A549 (cell line): ENCODE data around the gene MTFMT. TPM values are rescaled to one million over a fixed set of nuclear protein-coding genes. Genes with fewer than 3 reads are reported as not detected.

Source experiments
- ATAC-seq, 2 experiments: fragments of 200-7000 bp in 1 of 2; fragments of >200 bp in 1 of 2; cut with Nextera tagmentation in 1 of 2; cut with Tn5 transposase in 1 of 2; 3 replicates each; pipeline versions ENCODE4 v1.8.0 to v1.9.1; 2018 to 2020; ENCODE audit warnings: mild to moderate bottlenecking in 1 of 2, moderate library complexity in 1 of 2
- CTCF ChIA-PET: fragments of 300-600 bp; sonication (Branson Sonifier 250); formaldehyde crosslinking; extraction: SDS; loops from one replicate; lab custom pipeline; 2021; ENCODE audit warnings: antibody characterized with exemption, inconsistent platforms; lab: Yijun Ruan, JAX
- POLR2A ChIA-PET: fragments of 350-600 bp; formaldehyde crosslinking; extraction: SDS; loops from one replicate; lab custom pipeline; 2021; ENCODE audit warnings: antibody characterized with exemption, inconsistent platforms; lab: Yijun Ruan, JAX
- DNase-seq, 2 experiments: peaks; one replicate each; pipeline versions ENCODE4 v3.0.0 to v3.0.0-alpha.2; 2011 to 2016; ENCODE audit warnings: low read depth in 1 of 2, low spot score in 1 of 2
- FAIRE-seq: peaks from 2 replicates; lab custom pipeline; 2011; peaks lifted over from hg19 to GRCh38; lab: Jason Lieb, UNC
- H3K27ac ChIP-seq, 2 experiments: fragments of >200 bp; sonication (Bioruptor Twin); formaldehyde crosslinking; 3 replicates each; pipeline ENCODE4 v1.5.1; 2016 to 2017
- H3K4me1 ChIP-seq: fragments of >200 bp; sonication (Bioruptor Twin); formaldehyde crosslinking; 3 replicates; pipeline ENCODE4 v1.6.1; 2016
- H3K4me2 ChIP-seq: fragments of >200 bp; sonication (Bioruptor Twin); formaldehyde crosslinking; 3 replicates; pipeline ENCODE4 v1.6.1; 2016
- H3K4me3 ChIP-seq: fragments of >200 bp; sonication (Bioruptor Twin); formaldehyde crosslinking; 3 replicates; pipeline ENCODE4 v1.5.1; 2016
- H3K9me3 ChIP-seq: fragments of >200 bp; sonication (Bioruptor Twin); formaldehyde crosslinking; 3 replicates; pipeline ENCODE4 v1.6.1; 2016
- CHD2 ChIP-seq: fragments of 150-350 bp; IDR thresholded peaks from 2 replicates; pipeline ENCODE4 v1.6.1; 2014; ENCODE audit warnings: low read length; ENCODE audit not compliant: partially characterized antibody
- FOSL2 ChIP-seq, 2 experiments: fragments of 450-650 bp in 1 of 2; fragments of >200 bp in 1 of 2; sonication (Bioruptor Twin) in 1 of 2; formaldehyde crosslinking; IDR thresholded peaks; 2 replicates each; pipeline versions ENCODE4 v1.5.0 to v1.6.1; 2016 to 2020; ENCODE audit warnings: mild to moderate bottlenecking in 1 of 2, moderate library complexity in 1 of 2
- HOXA7 ChIP-seq: fragments of 250-450 bp; sonication (Bioruptor Pico); IDR thresholded peaks from 2 replicates; pipeline ENCODE4 v1.5.0; 2020; ENCODE audit warnings: mild to moderate bottlenecking, moderate library complexity
- HOXB13 ChIP-seq: fragments of 250-450 bp; sonication (Bioruptor Pico); IDR thresholded peaks from 2 replicates; pipeline ENCODE4 v1.5.0; 2020; ENCODE audit warnings: low read depth, mild to moderate bottlenecking, moderate library complexity
- HOXB5 ChIP-seq: fragments of 250-450 bp; sonication (Bioruptor Pico); IDR thresholded peaks from 2 replicates; pipeline ENCODE4 v1.5.0; 2020; ENCODE audit warnings: mild to moderate bottlenecking, moderate library complexity
- JUN ChIP-seq, 2 experiments: fragments of >200 bp; sonication (Bioruptor Twin); formaldehyde crosslinking; IDR thresholded peaks; 2 replicates in 1 of 2; 3 replicates in 1 of 2; pipeline ENCODE4 v1.6.1; 2016 to 2017
- JUNB ChIP-seq: fragments of >200 bp; sonication (Bioruptor Twin); formaldehyde crosslinking; IDR thresholded peaks from 2 replicates; pipeline ENCODE4 v1.6.1; 2016
- KDM5A ChIP-seq: fragments of 200-600 bp; sonication (generic); IDR thresholded peaks from 2 replicates; pipeline ENCODE4 v1.6.1; 2016; ENCODE audit warnings: antibody characterized with exemption, mild to moderate bottlenecking
- MYC ChIP-seq: IDR thresholded peaks from 2 replicates; pipeline ENCODE4 v1.6.1; 2012; ENCODE audit warnings: mild to moderate bottlenecking, inconsistent platforms, low read length, improper control_type of control experiment, borderline replicate concordance
- POLR2A ChIP-seq: IDR thresholded peaks from 2 replicates; pipeline ENCODE4 v1.6.1; 2012; ENCODE audit warnings: mild to moderate bottlenecking, low read length
- RAD21 ChIP-seq, 2 experiments: fragments of >200 bp in 1 of 2; sonication (Bioruptor Twin) in 1 of 2; formaldehyde crosslinking in 1 of 2; IDR thresholded peaks in 1 of 2; conservative IDR thresholded peaks in 1 of 2; 2 replicates in 1 of 2; 3 replicates in 1 of 2; pipeline ENCODE4 v1.6.1; 2012 to 2018; ENCODE audit warnings: inconsistent platforms in 1 of 2
- SMC3 ChIP-seq: fragments of >200 bp; sonication (Bioruptor Twin); formaldehyde crosslinking; IDR thresholded peaks from 3 replicates; pipeline ENCODE4 v1.6.1; 2018; ENCODE audit warnings: inconsistent platforms
- TP53 ChIP-seq: fragments of 250-450 bp; sonication (Bioruptor Pico); IDR thresholded peaks from 2 replicates; pipeline ENCODE4 v1.5.0; 2021; ENCODE audit warnings: mild to moderate bottlenecking, moderate library complexity
- WGBS: methylation state at CpG from one replicate; pipeline ENCODE4 v1.1.6; 2017; ENCODE audit errors: missing lambda C conversion rate; 5-methylcytosine and 5-hydroxymethylcytosine counted together
- polyA plus RNA-seq, 4 experiments: library from polyadenylated mRNA; depleted of rRNA in 3 of 4; stranded (reverse); fragments of >200 nt; fragmentation: RNase III in 1 of 4; extraction: RNeasy Plus Mini Kit Qiagen cat#74134 plus additional on column Dnase treatment in 1 of 4; gene quantifications; 2 replicates in 3 of 4; 3 replicates in 1 of 4; pipeline ENCODE4 v1.2.3, GENCODE V29; 2011 to 2017
- TF ChIP-seq, protein P1 (sequence below): fragments of 250-450 bp; sonication (Bioruptor Pico); IDR thresholded peaks from 2 replicates; pipeline ENCODE4 v1.5.0; 2020; ENCODE audit warnings: low read depth, mild to moderate bottlenecking, moderate library complexity
- TF ChIP-seq, protein P2 (sequence below): fragments of 250-450 bp; sonication (Bioruptor Pico); IDR thresholded peaks from 2 replicates; pipeline ENCODE4 v1.5.0; 2021; ENCODE audit warnings: mild to moderate bottlenecking, moderate library complexity, borderline replicate concordance
- TF ChIP-seq, protein P3 (sequence below): IDR thresholded peaks from 2 replicates; pipeline ENCODE4 v1.6.1; 2012; ENCODE audit warnings: low read depth, borderline replicate concordance
- TF ChIP-seq, protein P4 (sequence below): fragments of >200 bp; sonication (Bioruptor Twin); formaldehyde crosslinking; IDR thresholded peaks from 3 replicates; pipeline ENCODE4 v1.5.1; 2016
- TF ChIP-seq, protein P5 (sequence below): fragments of >200 bp; sonication (Bioruptor Twin); formaldehyde crosslinking; IDR thresholded peaks from 3 replicates; pipeline ENCODE4 v1.6.1; 2016
- TF ChIP-seq, protein P6 (sequence below): IDR thresholded peaks from 2 replicates; pipeline ENCODE4 v1.6.1; 2012
- TF ChIP-seq, protein P7 (sequence below): fragments of 150-350 bp; IDR thresholded peaks from 2 replicates; pipeline ENCODE4 v1.6.1; 2014; ENCODE audit warnings: low read depth, mild to moderate bottlenecking, low read length
- TF ChIP-seq, protein P8 (sequence below): fragments of 450-650 bp; IDR thresholded peaks from 2 replicates; pipeline ENCODE4 v1.6.1; 2014; ENCODE audit warnings: antibody characterized with exemption

MTFMT gene
- polyA plus RNA-seq, 2 of the 4 experiments (the other 2 are of a cell fraction): 21.4 to 23.4 TPM

DNA sequence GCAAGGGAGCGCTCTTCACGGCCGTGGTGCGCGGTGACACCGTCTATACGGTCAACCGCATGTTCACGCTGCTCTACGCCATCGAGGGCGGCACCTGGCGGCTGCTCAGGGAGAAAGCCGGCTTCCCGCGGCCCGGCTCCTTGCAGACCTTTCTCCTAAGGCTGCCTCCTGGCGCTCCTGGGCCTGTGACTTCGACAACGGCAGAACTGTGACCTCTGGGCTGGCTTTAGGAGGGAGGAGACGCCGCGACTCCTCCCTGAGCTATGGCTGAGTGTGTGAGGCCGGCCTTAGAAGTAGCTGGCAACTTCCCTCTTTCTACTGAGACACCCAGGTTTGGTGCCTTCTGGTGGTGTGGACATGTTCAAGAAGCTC, 48.5 kb upstream of the MTFMT start:
- Histone ChIP-seq H3K4me2 (peak overlapping the region; percentile 62), H3K4me3 (no peak overlapping the region), H3K27ac (peak overlapping the region; percentile 17 to 65; a peak in 5 of 6 replicates), H3K4me1 (peaks cover 7% of the 10 kb centered on the region; the same call in 1 of the 3 replicates), H3K9me3 (no peaks in the 10 kb centered on the region)
- DNase-seq (peak; percentile 91 to 92), ATAC-seq (peak; percentile 93 to 98), FAIRE-seq (no peak)
- ChIA-PET POLR2A (no interaction called here), CTCF (interaction anchor here (0.5 to 32.9 kb wide), 40 partner anchors 8 to 638 kb away, joined by 3 to 1280 read pairs (median 5); partner anchors contain the start of genes MTFMT, PARP16, RASL12 and SLC51B)
- WGBS: 1% methylated on average over 11 of the region's 24 CpGs
- TF ChIP-seq SMC3 (peak; percentile 100), TP53 (CRISPR knock-in tag) (0 out of 2 replicates have a peak, but pooled peaks have one; percentile 44), HOXB5 (CRISPR knock-in tag) (peak; percentile 80; the same call in 1 of the 2 replicates), MYC (peak; percentile 67; the same call in 1 of the 2 replicates), RAD21 (conservative IDR thresholded peaks at IDR 0.05 in 1 of 2, IDR thresholded peaks at IDR 0.05 in 1 of 2) (peak; percentile 84 to 95), CHD2 (no peak), JUN (IDR thresholded peaks at IDR 0.05) (no peak)
- TF ChIP-seq, protein P1, sequence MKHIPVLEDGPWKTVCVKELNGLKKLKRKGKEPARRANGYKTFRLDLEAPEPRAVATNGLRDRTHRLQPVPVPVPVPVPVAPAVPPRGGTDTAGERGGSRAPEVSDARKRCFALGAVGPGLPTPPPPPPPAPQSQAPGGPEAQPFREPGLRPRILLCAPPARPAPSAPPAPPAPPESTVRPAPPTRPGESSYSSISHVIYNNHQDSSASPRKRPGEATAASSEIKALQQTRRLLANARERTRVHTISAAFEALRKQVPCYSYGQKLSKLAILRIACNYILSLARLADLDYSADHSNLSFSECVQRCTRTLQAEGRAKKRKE (CRISPR knock-in tag): peak; percentile 51; the same call in 1 of the 2 replicates
- TF ChIP-seq, protein P2, sequence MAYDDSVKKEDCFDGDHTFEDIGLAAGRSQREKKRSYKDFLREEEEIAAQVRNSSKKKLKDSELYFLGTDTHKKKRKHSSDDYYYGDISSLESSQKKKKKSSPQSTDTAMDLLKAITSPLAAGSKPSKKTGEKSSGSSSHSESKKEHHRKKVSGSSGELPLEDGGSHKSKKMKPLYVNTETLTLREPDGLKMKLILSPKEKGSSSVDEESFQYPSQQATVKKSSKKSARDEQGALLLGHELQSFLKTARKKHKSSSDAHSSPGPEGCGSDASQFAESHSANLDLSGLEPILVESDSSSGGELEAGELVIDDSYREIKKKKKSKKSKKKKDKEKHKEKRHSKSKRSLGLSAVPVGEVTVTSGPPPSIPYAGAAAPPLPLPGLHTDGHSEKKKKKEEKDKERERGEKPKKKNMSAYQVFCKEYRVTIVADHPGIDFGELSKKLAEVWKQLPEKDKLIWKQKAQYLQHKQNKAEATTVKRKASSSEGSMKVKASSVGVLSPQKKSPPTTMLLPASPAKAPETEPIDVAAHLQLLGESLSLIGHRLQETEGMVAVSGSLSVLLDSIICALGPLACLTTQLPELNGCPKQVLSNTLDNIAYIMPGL (CRISPR knock-in tag): 0 out of 2 replicates have a peak, but pooled peaks have one; percentile 31
- TF ChIP-seq, protein P3, sequence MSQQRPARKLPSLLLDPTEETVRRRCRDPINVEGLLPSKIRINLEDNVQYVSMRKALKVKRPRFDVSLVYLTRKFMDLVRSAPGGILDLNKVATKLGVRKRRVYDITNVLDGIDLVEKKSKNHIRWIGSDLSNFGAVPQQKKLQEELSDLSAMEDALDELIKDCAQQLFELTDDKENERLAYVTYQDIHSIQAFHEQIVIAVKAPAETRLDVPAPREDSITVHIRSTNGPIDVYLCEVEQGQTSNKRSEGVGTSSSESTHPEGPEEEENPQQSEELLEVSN: peak; percentile 93
- TF ChIP-seq, protein P4, sequence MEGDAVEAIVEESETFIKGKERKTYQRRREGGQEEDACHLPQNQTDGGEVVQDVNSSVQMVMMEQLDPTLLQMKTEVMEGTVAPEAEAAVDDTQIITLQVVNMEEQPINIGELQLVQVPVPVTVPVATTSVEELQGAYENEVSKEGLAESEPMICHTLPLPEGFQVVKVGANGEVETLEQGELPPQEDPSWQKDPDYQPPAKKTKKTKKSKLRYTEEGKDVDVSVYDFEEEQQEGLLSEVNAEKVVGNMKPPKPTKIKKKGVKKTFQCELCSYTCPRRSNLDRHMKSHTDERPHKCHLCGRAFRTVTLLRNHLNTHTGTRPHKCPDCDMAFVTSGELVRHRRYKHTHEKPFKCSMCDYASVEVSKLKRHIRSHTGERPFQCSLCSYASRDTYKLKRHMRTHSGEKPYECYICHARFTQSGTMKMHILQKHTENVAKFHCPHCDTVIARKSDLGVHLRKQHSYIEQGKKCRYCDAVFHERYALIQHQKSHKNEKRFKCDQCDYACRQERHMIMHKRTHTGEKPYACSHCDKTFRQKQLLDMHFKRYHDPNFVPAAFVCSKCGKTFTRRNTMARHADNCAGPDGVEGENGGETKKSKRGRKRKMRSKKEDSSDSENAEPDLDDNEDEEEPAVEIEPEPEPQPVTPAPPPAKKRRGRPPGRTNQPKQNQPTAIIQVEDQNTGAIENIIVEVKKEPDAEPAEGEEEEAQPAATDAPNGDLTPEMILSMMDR: peak; percentile 93
- TF ChIP-seq, protein P5, sequence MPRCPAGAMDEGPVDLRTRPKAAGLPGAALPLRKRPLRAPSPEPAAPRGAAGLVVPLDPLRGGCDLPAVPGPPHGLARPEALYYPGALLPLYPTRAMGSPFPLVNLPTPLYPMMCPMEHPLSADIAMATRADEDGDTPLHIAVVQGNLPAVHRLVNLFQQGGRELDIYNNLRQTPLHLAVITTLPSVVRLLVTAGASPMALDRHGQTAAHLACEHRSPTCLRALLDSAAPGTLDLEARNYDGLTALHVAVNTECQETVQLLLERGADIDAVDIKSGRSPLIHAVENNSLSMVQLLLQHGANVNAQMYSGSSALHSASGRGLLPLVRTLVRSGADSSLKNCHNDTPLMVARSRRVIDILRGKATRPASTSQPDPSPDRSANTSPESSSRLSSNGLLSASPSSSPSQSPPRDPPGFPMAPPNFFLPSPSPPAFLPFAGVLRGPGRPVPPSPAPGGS: no peak
- TF ChIP-seq, protein P6, sequence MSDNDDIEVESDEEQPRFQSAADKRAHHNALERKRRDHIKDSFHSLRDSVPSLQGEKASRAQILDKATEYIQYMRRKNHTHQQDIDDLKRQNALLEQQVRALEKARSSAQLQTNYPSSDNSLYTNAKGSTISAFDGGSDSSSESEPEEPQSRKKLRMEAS: peak; percentile 98

DNA sequence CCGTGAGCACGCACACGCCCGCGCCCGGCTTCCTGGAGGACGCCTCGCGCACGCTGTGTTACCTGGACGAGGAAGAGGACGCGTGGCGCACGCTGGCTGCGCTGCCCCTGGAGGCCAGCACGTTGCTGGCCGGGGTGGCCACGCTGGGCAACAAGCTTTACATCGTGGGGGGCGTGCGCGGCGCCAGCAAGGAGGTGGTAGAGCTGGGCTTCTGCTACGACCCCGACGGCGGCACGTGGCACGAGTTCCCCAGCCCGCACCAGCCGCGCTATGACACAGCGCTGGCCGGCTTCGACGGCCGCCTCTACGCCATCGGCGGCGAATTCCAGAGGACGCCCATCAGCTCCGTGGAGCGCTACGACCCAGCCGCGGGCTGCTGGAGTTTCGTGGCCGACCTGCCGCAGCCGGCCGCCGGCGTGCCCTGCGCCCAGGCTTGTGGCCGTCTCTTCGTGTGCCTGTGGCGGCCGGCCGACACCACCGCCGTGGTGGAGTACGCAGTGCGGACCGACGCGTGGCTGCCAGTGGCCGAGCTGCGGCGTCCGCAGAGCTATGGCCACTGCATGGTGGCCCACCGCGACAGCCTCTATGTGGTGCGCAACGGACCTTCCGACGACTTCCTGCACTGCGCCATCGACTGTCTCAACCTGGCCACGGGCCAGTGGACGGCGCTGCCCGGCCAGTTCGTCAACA, 48.0 kb upstream of the MTFMT start:
- ATAC-seq (no peak), DNase-seq (no peak)
- CTCF ChIA-PET: interaction anchor here (0.5 to 32.9 kb wide), 30 partner anchors 9 to 351 kb away, joined by 3 to 1280 read pairs (median 5); partner anchors contain the start of genes MTFMT, PARP16, RASL12 and SLC51B
- 93% methylated on average over 71 of the region's 85 CpGs for WGBS
- peaks cover 7% of the 10 kb centered on the region; the same call in 1 of the 3 replicates for H3K4me1 ChIP-seq
- POLR2A ChIA-PET: no interaction called here
- TF ChIP-seq JUNB: no peak
- no peak for TF ChIP-seq HOXB13 (CRISPR knock-in tag)
- no peak for TF ChIP-seq POLR2A
- no peak for TF ChIP-seq CHD2
- no peak for TF ChIP-seq KDM5A
- no peak for TF ChIP-seq TP53 (CRISPR knock-in tag)
- no peak for TF ChIP-seq FOSL2 (IDR thresholded peaks at IDR 0.05)
- no peak for TF ChIP-seq FOSL2 (CRISPR knock-in tag; IDR thresholded peaks at IDR 0.05)
- TF ChIP-seq HOXA7: no peak
- TF ChIP-seq, protein P7, sequence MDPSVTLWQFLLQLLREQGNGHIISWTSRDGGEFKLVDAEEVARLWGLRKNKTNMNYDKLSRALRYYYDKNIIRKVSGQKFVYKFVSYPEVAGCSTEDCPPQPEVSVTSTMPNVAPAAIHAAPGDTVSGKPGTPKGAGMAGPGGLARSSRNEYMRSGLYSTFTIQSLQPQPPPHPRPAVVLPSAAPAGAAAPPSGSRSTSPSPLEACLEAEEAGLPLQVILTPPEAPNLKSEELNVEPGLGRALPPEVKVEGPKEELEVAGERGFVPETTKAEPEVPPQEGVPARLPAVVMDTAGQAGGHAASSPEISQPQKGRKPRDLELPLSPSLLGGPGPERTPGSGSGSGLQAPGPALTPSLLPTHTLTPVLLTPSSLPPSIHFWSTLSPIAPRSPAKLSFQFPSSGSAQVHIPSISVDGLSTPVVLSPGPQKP: no peak
- TF ChIP-seq, protein P8, sequence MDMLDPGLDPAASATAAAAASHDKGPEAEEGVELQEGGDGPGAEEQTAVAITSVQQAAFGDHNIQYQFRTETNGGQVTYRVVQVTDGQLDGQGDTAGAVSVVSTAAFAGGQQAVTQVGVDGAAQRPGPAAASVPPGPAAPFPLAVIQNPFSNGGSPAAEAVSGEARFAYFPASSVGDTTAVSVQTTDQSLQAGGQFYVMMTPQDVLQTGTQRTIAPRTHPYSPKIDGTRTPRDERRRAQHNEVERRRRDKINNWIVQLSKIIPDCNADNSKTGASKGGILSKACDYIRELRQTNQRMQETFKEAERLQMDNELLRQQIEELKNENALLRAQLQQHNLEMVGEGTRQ: no peak
- TF ChIP-seq, all 56 proteins: peak for 0
- no peak overlapping the region for H3K4me3 ChIP-seq
- no peak for FAIRE-seq
- peak overlapping the region; percentile 62 for H3K4me2 ChIP-seq
- no peaks in the 10 kb centered on the region for H3K9me3 ChIP-seq
- H3K27ac ChIP-seq: peak overlapping the region in 1 of 2 experiments; percentile 65; a peak in 3 of 6 replicates
